Stimulated activated naive CD4-positive, alpha-beta T cell treated with Interleukin-2 at 50 U/mL for 16 hours (primary cell): ENCODE measurements around the gene RABGAP1L.
"Not testable (repeated sequence)": the region's sequence is repeated elsewhere in the genome, so short reads cannot be mapped to it uniquely, and the experiment has no call there.

Experiments
- DNase-seq: peaks from one replicate; lab custom pipeline; 2025; lab: John Stamatoyannopoulos, UW

The RABGAP1L gene

DNA sequence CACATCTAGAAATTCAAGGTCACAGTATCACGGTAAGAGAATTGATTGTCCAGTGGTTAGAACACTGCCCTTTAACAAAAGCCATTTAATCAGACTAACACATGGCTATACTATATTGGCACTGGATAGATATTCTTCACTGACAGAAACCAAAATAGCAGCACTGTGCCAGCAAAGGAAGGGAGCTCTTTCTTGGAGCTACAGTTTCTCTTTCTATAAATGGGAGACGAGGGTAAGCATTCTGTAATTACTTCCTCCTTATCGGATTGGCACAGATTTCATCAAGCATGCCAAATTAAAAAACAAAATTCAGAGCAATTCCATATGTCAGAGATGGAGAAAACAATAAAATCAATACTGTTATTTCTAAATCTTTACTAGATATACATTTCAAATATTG is 724.7 kb downstream of the RABGAP1L start:
- no peak for DNase-seq

- no peak for DNase-seq
Measured at GRCh38 chr1:174884566-174884965, 725.2 kb downstream of the RABGAP1L start.

DNA sequence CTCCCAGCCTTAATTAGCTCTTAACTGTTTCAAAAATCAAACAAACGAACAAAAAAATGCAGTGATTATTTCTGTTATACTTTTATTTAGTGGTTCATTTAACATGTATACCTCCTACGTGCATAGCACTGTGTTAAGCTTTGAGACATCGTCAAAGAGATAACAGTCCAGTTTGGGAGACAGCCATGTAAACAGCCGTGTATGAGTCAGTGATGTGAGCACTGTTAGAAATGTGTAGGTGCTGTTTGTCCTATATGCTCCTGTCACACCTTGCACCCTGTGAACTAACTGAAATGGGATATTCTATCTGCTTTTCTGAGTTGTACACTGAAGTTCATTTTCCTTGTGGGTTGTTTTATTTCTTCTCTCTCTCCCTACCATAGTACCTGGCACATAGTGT is 730.7 kb downstream of the RABGAP1L start:
- DNase-seq, result no peak

DNA sequence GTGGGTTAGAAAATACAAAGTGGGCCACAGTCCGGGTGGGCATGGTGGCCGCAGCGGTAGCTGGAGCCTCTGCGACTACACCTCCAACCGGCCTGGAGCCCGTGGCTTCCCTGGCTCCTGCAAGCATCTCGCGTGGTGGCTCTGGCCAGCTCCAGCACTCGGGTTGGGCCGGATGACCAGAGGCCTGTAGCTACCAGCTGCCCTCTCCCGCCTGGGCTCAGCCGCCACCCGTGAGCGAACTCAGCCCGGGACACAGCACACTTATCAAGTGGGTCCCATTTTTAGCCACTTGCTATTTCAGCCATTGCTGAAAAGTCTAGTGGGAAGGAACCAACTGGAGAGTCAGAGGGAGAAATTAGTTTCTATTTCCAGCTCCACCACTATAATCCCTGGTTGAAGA is 732.7 kb downstream of the RABGAP1L start:
- no peak for DNase-seq

DNA sequence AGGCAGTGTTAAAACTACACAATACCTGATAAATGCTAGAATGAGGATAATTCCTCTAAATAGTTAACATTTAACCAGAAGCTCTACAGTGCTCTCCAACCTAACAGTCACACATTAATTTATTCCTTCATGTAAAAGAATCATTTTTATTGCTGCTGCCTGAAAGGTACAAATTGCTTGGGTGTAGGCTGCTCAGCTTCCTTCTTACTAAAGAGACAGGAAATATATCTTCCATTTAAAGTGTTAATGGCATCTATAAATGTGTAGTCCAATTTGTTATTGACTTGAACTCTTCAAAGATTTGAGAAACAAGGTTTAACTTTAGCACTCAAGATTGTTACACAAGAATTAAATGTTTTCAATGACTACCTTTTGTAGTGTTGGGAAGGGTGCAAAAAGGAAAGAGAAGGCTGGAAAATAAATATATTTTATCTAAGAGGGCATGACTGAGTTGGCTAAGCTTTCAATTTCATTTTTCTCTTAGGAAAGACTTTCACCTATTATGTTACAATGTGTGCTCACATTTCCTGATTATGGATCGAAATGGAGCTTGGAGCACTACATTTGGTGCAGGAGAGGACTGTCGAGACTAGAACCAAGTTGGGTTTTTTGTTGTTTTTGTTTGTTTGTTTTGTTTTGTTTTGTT is 734.9 kb downstream of the RABGAP1L start:
- DNase-seq, result no peak

DNA sequence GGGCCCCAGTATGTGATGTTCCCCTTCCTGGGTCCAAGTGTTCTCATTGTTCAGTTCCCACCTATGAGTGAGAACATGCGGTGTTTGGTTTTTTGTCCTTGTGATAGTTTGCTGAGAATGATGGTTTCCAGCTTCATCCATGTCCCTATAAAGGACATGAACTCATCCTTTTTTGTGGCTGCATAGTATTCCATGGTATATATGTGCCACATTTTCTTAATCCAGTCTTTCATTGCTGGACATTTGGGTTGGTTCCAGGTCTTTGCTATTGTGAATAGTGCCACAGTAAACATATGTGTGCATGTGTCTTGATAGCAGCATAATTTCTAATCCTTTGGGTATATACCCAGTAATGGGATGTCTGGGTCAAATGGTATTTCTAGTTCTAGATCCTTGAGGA is 736.3 kb downstream of the RABGAP1L start:
- DNase-seq, result not testable (repeated sequence)

DNA sequence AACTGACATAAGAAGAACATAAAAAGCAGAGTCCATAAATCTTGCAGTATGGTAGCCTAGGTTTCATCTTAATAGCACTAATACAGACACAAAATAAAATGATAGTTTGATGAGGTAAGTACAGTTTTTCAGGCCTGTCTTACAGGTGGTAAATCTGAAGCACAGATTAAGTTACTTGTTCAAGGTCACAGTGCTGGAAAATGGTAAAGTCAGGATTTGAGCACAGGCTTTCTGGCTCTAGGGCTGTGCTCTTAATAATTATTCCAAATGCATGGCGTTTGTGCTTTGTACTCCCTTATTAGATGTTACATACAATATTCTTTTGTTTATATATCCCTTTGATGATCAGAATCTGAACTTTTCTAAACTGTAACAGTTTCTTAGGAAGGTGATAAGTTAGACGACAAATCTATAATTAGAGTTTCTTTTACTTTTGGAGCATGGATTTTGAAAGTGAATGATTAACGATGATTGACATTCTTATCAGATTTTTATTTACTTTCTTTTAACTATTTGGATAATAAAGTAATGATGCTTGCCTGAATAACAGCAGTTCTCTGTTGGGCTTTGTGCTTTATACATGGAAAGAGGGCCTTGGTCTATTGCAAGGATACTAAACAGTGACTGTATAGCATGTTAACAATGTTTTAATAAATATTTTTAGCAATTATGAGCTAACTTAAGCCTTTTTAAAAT is 738.9 kb downstream of the RABGAP1L start:
- no peak for DNase-seq

DNA sequence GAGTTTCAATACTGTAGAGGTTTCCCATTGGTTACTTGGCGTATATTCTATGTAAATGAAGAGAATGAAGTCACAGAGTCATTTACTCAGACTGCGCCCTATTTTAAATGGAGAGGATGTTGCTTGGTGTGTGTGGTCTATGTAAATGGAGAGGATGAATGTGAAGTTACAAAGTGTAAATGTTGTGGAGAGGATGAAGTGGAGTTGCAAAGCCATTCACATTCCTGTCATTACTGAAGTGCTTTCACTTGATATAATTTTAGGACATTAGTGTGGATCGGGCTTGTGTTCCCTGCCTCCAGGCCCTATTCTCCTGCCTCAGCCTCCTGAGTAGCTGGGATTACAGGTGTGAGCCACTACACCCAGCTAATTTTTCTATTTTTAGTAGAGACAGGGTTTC is 741.0 kb downstream of the RABGAP1L start:
- no peak for DNase-seq

- no peak for DNase-seq
Measured at GRCh38 chr1:174902531-174903099, 743.3 kb downstream of the RABGAP1L start.

DNA sequence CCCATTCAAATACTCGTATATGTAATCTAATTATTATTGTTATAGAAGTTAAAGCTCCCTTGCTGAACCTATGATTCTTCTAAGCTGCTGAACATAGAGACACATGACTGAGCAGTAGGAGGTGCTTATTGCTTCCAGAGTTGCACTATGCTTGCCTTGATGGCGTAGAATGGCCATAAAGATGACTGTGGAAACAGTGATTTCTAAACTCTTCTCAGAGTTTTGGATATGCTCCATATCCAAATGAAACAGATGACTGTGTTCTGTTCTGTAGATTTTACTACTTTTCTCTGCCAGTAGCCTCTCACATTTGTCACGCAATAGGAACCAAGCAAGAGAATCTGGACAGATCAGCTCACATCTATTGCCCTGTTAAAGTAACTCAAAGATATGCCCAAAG is 752.3 kb downstream of the RABGAP1L start:
- no peak for DNase-seq

DNA sequence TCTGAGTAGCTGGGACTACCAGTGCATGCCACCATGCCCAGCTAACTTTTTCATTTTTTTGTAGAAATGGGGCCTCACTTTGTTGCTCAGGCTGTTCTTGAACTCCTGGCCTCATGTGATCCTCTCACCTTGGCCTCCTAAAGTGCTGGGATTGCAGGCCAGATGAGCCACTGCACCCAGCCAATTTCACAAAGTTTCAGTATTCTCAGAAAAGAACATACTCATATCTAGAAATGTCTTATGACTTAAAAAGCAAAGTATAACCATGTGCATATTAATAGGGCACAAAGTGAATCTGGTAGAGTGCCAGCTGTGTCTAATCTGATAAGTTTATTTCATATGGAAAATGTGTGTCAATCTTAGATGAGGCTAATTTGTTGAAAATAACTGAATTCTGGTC is 752.9 kb downstream of the RABGAP1L start:
- DNase-seq, result peak; percentile 12

- no peak for DNase-seq
Measured at GRCh38 chr1:174913225-174913903, 754.0 kb downstream of the RABGAP1L start.

GRCh38 chr1:174914991-174915390 is 755.7 kb downstream of the RABGAP1L start:
- no peak for DNase-seq

- no peak for DNase-seq
Measured at GRCh38 chr1:174916846-174917245, 757.5 kb downstream of the RABGAP1L start.

GRCh38 chr1:174920093-174920492 is 760.8 kb downstream of the RABGAP1L start:
- no peak for DNase-seq

GRCh38 chr1:174922121-174922520 is 762.8 kb downstream of the RABGAP1L start:
- no peak for DNase-seq

DNA sequence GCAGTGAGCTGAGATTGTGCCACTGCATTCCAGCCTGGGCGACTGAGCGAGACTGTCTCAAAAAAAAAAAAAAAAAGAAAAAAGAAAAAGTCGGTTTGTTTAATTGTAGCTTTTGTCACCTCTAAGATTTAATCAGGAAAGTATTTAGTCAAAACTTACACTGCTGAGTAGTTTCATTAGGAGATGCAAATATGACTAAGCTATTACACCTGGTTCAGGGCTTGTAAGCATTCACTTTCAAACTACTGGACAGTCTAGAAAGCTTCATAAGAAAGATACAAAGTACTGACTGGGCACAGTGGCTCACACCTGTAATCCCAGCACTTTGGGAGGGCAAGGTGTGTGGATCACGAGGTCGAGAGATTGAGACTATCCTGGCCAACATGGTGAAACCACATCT is 764.5 kb downstream of the RABGAP1L start:
- no peak for DNase-seq

- no peak for DNase-seq
Measured at GRCh38 chr1:174928541-174928940, 769.2 kb downstream of the RABGAP1L start.

GRCh38 chr1:174931214-174931613 is 771.9 kb downstream of the RABGAP1L start:
- DNase-seq, result no peak

DNA sequence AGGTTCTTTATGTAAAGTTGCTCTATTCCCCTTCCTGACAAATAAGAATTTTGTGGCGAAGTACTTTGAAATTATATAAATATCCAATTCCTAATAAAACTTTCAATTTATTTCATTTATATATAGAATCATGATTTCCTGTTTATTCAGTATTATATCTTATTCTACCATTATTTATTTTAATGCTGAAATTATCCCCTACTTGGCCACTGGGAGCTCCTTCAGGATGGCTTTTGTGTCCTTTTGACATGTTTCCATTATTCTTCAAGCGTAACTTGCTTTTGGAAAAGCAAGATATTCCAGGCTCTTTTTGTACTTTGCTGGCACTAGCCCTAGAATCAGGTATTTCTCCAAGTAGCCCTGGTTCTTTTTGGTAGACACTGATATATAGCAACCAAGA is 773.3 kb downstream of the RABGAP1L start:
- DNase-seq, result no peak

- DNase-seq, result no peak
Measured at GRCh38 chr1:174935961-174936727, 776.8 kb downstream of the RABGAP1L start.
